ENCODE measurements around the gene HVCN1. TPM values are rescaled to one million over a fixed set of nuclear protein-coding genes. Genes with fewer than 3 reads are reported as not detected.

Gene HVCN1
- total RNA-seq, 3 donors from 2014 or later (not counting 1 experiment from before 2014, with no cell fraction given): 12.5 to 18.4 (median 18.0) TPM

DNA sequence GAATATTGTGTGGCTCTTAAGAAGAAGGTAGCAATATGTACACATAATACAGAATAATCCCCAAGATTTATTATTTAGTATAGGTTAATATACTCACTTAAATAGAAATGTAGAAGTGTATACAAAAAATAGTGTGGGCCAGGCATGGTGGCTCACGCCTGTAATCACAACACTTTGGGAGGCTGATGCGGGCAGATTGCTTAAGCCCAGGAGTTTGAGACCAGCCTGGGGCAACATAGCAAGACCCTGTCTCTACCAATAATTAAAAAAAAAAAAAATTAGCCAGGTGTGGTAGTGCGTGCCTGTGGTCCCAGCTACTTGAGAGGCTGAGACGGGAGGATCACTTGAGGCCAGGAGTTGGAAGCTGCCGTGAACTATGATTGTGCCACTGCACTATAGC lies 15.3 kb upstream of the HVCN1 start:
- Histone ChIP-seq H3K36me3 (ENCODE audit: control insufficient read depth, insufficient read depth, low read length) (no peaks in the 10 kb centered on the region), H3K9me3 (ENCODE audit: control insufficient read depth, insufficient read depth, low read length) (no peaks in the 10 kb centered on the region), H3K27me3 (ENCODE audit: control insufficient read depth, insufficient read depth, low read length) (no peaks in the 10 kb centered on the region), H3K4me3 (ENCODE audit: low read length) (no peak overlapping the region), H3K4me1 (ENCODE audit: control insufficient read depth, insufficient read depth, low read length) (no peaks in the 10 kb centered on the region), H3K27ac (ENCODE audit: low read length) (no peak overlapping the region)
- Mint-ChIP-seq H3K4me3 (no peak overlapping the region), H3K27ac (no peak overlapping the region), H3K4me1 (no peaks in the 10 kb centered on the region), H3K27me3 (ENCODE audit: low read depth in 2 of 2) (no peaks in the 10 kb centered on the region), H3K36me3 (no peaks in the 10 kb centered on the region), H3K9me3 (no peaks in the 10 kb centered on the region)
- TF ChIP-seq, protein P1, sequence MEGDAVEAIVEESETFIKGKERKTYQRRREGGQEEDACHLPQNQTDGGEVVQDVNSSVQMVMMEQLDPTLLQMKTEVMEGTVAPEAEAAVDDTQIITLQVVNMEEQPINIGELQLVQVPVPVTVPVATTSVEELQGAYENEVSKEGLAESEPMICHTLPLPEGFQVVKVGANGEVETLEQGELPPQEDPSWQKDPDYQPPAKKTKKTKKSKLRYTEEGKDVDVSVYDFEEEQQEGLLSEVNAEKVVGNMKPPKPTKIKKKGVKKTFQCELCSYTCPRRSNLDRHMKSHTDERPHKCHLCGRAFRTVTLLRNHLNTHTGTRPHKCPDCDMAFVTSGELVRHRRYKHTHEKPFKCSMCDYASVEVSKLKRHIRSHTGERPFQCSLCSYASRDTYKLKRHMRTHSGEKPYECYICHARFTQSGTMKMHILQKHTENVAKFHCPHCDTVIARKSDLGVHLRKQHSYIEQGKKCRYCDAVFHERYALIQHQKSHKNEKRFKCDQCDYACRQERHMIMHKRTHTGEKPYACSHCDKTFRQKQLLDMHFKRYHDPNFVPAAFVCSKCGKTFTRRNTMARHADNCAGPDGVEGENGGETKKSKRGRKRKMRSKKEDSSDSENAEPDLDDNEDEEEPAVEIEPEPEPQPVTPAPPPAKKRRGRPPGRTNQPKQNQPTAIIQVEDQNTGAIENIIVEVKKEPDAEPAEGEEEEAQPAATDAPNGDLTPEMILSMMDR (IDR thresholded peaks at IDR 0.05): no peak
- ATAC-seq (no peak), DNase-seq (no peak)
- intact Hi-C loops (cut with micrococcal nuclease): no loop called here
- 96% methylated on average over 5 of the region's 5 CpGs for WGBS (ENCODE audit: insufficient coverage)

DNA sequence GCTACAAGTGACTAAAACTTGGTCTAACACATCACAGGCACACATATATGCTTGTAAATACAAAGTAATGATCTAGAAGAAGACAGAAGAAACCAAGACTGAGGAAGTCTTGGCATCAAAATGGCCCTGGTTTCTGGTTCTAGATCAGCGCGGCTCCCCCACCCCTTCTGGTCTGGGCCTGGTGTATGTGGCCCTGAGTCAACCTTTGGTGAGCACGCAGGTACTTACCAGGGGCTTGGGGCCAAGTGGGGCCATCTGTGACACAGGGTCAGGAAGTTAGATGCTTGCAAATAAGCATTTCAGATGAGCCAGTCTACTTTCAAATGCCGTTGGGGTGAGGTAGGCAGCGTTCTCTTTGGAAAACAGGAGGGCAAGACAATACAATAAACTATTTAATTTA lies 13.2 kb upstream of the HVCN1 start:
- TF ChIP-seq, protein P1 (IDR thresholded peaks at IDR 0.05): no peak
- H3K27me3 ChIP-seq (ENCODE audit: control insufficient read depth, insufficient read depth, low read length): no peaks in the 10 kb centered on the region
- ATAC-seq: no peak
- Mint-ChIP-seq H3K9me3 (no peaks in the 10 kb centered on the region), H3K4me1 (peaks cover 6 to 11% of the 10 kb centered on the region in 2 donors), H3K36me3 (no peaks in the 10 kb centered on the region), H3K27ac (no peak overlapping the region), H3K4me3 (no peak overlapping the region), H3K27me3 (ENCODE audit: low read depth in 2 of 2) (no peaks in the 10 kb centered on the region)
- 97% methylated on average over 4 of the region's 5 CpGs for WGBS (ENCODE audit: insufficient coverage)
- H3K36me3 ChIP-seq (ENCODE audit: control insufficient read depth, insufficient read depth, low read length): no peaks in the 10 kb centered on the region
- no peak for DNase-seq
- no peak overlapping the region for H3K4me3 ChIP-seq (ENCODE audit: low read length)
- H3K4me1 ChIP-seq (ENCODE audit: control insufficient read depth, insufficient read depth, low read length): peaks cover 16% of the 10 kb centered on the region
- no peak overlapping the region for H3K27ac ChIP-seq (ENCODE audit: low read length)
- H3K9me3 ChIP-seq (ENCODE audit: control insufficient read depth, insufficient read depth, low read length): no peaks in the 10 kb centered on the region
- intact Hi-C loops (cut with micrococcal nuclease): no loop called here

DNA sequence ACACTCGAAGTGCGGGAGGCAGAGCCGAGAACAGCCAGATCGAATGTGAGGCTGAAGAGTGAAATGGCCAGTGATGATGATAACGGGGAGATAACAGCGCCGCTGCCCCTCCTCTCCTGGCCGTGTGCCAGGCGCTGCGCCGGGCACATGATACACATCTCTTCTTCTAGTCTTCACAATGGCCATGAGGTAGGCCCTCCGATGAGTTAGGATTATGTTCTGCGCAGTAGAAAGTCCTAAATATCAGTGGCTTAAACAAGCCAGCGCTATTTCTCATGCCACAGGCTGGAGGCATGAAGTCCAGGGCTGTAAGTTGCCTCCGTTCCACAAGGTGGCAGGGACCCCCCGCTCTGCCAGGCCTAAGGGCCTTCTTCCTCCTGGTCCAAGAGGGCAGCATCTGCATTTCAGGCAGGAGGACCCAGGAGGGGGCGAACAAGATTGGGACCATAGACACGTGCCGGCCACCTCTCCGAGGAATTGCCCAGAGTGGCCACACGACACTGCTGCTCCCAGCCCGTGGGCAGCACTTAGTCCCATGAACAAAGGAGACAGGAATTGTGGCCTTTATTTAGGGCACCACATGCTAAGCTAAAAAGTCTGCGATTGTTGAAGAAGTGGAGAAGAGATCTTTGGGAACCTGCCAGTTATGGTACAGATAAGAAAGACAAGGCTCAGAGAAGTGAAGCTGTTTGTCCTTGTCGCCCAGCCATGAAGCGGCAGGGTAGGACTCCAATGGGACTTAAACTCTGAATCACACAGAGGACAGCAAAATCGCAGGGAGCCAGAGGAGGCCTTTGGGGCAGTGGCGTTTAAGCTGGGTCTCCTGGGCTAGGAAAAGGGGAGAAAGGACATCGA lies 10.9 kb upstream of the HVCN1 start:
- DNase-seq (no peak), ATAC-seq (no peak)
- H3K4me3 ChIP-seq (ENCODE audit: low read length): no peak overlapping the region
- Mint-ChIP-seq H3K27me3 (ENCODE audit: low read depth in 2 of 2) (no peaks in the 10 kb centered on the region), H3K4me1 (peaks cover 6 to 16% of the 10 kb centered on the region in 2 donors), H3K36me3 (no peaks in the 10 kb centered on the region), H3K4me3 (no peak overlapping the region), H3K9me3 (no peaks in the 10 kb centered on the region), H3K27ac (no peak overlapping the region)
- no peaks in the 10 kb centered on the region for H3K27me3 ChIP-seq (ENCODE audit: control insufficient read depth, insufficient read depth, low read length)
- no peaks in the 10 kb centered on the region for H3K36me3 ChIP-seq (ENCODE audit: control insufficient read depth, insufficient read depth, low read length)
- peaks cover 16% of the 10 kb centered on the region for H3K4me1 ChIP-seq (ENCODE audit: control insufficient read depth, insufficient read depth, low read length)
- 94% methylated on average over 28 of the region's 28 CpGs for WGBS (ENCODE audit: insufficient coverage)
- H3K9me3 ChIP-seq (ENCODE audit: control insufficient read depth, insufficient read depth, low read length): no peaks in the 10 kb centered on the region
- no peak overlapping the region for H3K27ac ChIP-seq (ENCODE audit: low read length)
- TF ChIP-seq, protein P1 (IDR thresholded peaks at IDR 0.05): no peak
- intact Hi-C loops (cut with micrococcal nuclease): loop anchor here (5.0 kb wide), 2 partner anchors 98 to 233 kb away; partner anchors contain the start of genes FAM216A and GPN3
